T-cell (primary cell): ENCODE measurements around the gene CUL5. TPM values are rescaled to one million over a fixed set of nuclear protein-coding genes. Genes with fewer than 3 reads are reported as not detected.
"Not testable (repeated sequence)": the region's sequence is repeated elsewhere in the genome, so short reads cannot be mapped to it uniquely, and the experiment has no call there.

ENCODE experiments used
- ATAC-seq, 4 experiments: fragments of 200-7000 bp in 3 of 4; fragments of 150-1000 bp in 1 of 4; cut with Tn5 transposase; replicated peaks in 1 of 4; 1 replicate in 3 of 4; 2 replicates in 1 of 4; pipeline ENCODE4 v1.10.0; 2021; ENCODE audit warnings: moderate library complexity in 3 of 4, mild to moderate bottlenecking in 2 of 4, moderate number of reproducible peaks in 1 of 4
- CTCF ChIA-PET, 2 donors: fragments of 300-600 bp; sonication (Branson Sonifier 250); formaldehyde crosslinking; loops; one replicate each; lab custom pipeline; 2022; ENCODE audit warnings: antibody characterized with exemption in 2 of 2; lab: Charles Lee
- POLR2A ChIA-PET, 2 donors: fragments of 300-600 bp; sonication (Branson Sonifier 250); formaldehyde crosslinking; loops; one replicate each; lab custom pipeline; 2022; ENCODE audit warnings: antibody characterized with exemption in 2 of 2; lab: Charles Lee
- DNase-seq, 35 experiments: peaks; one replicate each; pipeline versions ENCODE4 v3.0.0 to v3.0.0-alpha.2; 2013 to 2023
- H3K27ac ChIP-seq: one replicate; pipeline ENCODE4 v1.5.1; 2013; ENCODE audit warnings: low read length
- H3K27me3 ChIP-seq, 2 experiments: replicated peaks in 1 of 2; 1 replicate in 1 of 2; 2 replicates in 1 of 2; pipeline versions ENCODE4 v1.6.1 to v1.7.0; 2013; ENCODE audit warnings: low read length in 1 of 2, mixed read lengths in 1 of 2; ENCODE audit not compliant: control insufficient read depth in 2 of 2, insufficient read depth in 2 of 2; ENCODE audit errors: extremely low read depth in 1 of 2
- H3K36me3 ChIP-seq, 2 donors: 1 replicate in 1 of 2; 2 replicates in 1 of 2; pipeline versions ENCODE4 v1.6.1 to v1.7.0; 2013; ENCODE audit warnings: low read length in 1 of 2; ENCODE audit not compliant: control insufficient read depth in 2 of 2, insufficient read depth in 1 of 2; ENCODE audit errors: extremely low read depth in 1 of 2
- H3K4me1 ChIP-seq, 2 experiments: 1 replicate in 1 of 2; 2 replicates in 1 of 2; pipeline versions ENCODE4 v1.6.1 to v1.7.0; 2013; ENCODE audit warnings: low read length in 2 of 2, mixed read lengths in 1 of 2; ENCODE audit not compliant: insufficient read depth in 2 of 2, control insufficient read depth in 1 of 2; ENCODE audit errors: extremely low read depth in 1 of 2
- H3K4me3 ChIP-seq, 2 donors: 1 replicate in 1 of 2; 2 replicates in 1 of 2; pipeline versions ENCODE4 v1.5.1 to v1.7.0; 2013; ENCODE audit warnings: mild to moderate bottlenecking in 2 of 2, low read length in 1 of 2, moderate library complexity in 1 of 2; ENCODE audit not compliant: control insufficient read depth in 1 of 2; ENCODE audit errors: extremely low read depth in 1 of 2
- H3K9me3 ChIP-seq: 2 replicates; pipeline ENCODE4 v1.7.0; 2013
- H3K27ac Mint-ChIP-seq, 2 donors: one replicate each; pipeline ENCODE4 v1.8.0; 2020 to 2021; ENCODE audit warnings: mild to moderate bottlenecking in 2 of 2, mixed read lengths in 2 of 2
- H3K27me3 Mint-ChIP-seq, 2 donors: one replicate each; pipeline ENCODE4 v1.8.0; 2021 to 2022; ENCODE audit warnings: mixed read lengths in 2 of 2
- H3K36me3 Mint-ChIP-seq: one replicate; pipeline ENCODE4 v1.8.0; 2021; ENCODE audit warnings: mixed read lengths
- H3K4me1 Mint-ChIP-seq, 3 donors: one replicate each; pipeline ENCODE4 v1.8.0; 2020 to 2022; ENCODE audit warnings: mixed read lengths in 3 of 3, mild to moderate bottlenecking in 1 of 3
- H3K4me3 Mint-ChIP-seq, 3 donors: one replicate each; pipeline ENCODE4 v1.8.0; 2020 to 2022; ENCODE audit warnings: mild to moderate bottlenecking in 3 of 3, mixed read lengths in 3 of 3, moderate library complexity in 3 of 3
- H3K9me3 Mint-ChIP-seq, 3 donors: one replicate each; pipeline ENCODE4 v1.8.0; 2020 to 2022; ENCODE audit warnings: mixed read lengths in 3 of 3
- WGBS: methylation state at CpG from one replicate; pipeline ENCODE4 v1.1.5; 2013; ENCODE audit warnings: missing lambda C conversion rate; ENCODE audit not compliant: insufficient coverage; 5-methylcytosine and 5-hydroxymethylcytosine counted together
- total RNA-seq, 35 experiments: library from RNA in 6 of 35; stranded (reverse) in 6 of 35; fragments of 120-200 nt in 1 of 35; gene quantifications; one replicate each; pipeline versions ENCODE4 v1.2.1 to v1.2.4 and lab custom pipeline; 2013 to 2026

CUL5 gene
- total RNA-seq, 5 donors from 2014 or later (not counting 1 experiment from before 2014, with no cell fraction given): 36.2 to 50.6 (median 42.7) TPM

DNA sequence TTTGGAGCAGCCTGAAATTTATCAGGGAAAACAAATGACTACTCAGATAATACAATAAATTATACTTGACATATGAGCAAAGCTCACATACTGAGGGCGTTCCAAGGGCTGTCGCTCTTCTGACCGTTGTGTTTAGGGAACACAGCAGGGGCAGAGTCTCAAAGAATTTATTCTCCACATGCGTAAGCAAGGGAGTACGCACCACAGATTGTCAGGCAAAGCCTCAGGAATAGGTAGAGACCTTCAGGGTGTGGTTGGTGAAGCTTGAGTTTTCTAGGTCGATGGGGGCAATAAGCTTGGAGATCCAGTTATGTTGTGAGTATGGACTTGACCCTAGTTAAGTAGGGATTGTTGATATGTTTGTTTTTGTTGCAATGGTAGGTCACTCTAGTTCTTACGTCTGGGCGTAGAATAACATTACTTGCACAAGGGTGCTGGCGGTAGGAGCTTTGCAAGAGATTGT, 113.5 kb downstream of the CUL5 start:
- Histone ChIP-seq H3K9me3 (no peaks in the 10 kb centered on the region), H3K4me1 (peaks cover 0 to 33% of the 10 kb centered on the region in 2 experiments), H3K36me3 (no peaks in the 10 kb centered on the region), H3K27ac (no peak overlapping the region), H3K27me3 (no peaks in the 10 kb centered on the region), H3K4me3 (peak overlapping the region; percentile 76 to 79)
- Mint-ChIP-seq H3K9me3 (no peaks in the 10 kb centered on the region), H3K4me3 (peak overlapping the region; percentile 88 to 94 (median 94)), H3K36me3 (peaks cover 4% of the 10 kb centered on the region), H3K4me1 (peaks cover 40 to 47% (median 43%) of the 10 kb centered on the region in 3 donors), H3K27me3 (no peaks in the 10 kb centered on the region), H3K27ac (peak overlapping the region; percentile 5 to 83)
- DNase-seq (no peak), ATAC-seq (no peak)
- ChIA-PET CTCF (no interaction called here), POLR2A (no interaction called here)
- WGBS: 94% methylated on average over 4 of the region's 9 CpGs

DNA sequence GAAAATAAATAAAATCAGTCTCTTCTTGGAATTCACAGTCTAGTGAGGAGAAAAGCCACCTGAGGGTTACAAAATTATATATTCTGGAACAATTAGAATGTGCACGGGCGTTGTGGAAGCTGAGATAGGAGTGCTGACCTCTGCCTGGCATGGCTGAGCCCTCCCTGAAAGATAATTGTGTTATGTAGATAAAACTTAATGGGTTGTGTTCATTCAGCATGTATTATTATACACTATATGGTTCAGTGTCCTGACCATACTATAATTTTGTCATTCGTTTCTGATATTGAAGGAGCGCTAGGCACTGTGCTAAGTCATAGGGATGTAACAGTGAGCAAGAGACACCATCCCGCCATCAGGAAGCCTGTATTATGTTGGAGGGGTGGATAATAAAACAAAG, 116.4 kb downstream of the CUL5 start:
- WGBS: no CpG with 5 or more reads among the region's 5 CpGs
- H3K4me1 ChIP-seq: peaks cover 0 to 33% of the 10 kb centered on the region in 2 experiments
- Mint-ChIP-seq H3K4me1 (peaks cover 40 to 53% (median 48%) of the 10 kb centered on the region in 3 donors), H3K4me3 (peak overlapping the region in 1 of 3 donors; percentile 63), H3K27ac (peak overlapping the region in 1 of 2 donors; percentile 74), H3K36me3 (peaks cover 10% of the 10 kb centered on the region), H3K9me3 (no peaks in the 10 kb centered on the region), H3K27me3 (no peaks in the 10 kb centered on the region)
- no peak overlapping the region for H3K4me3 ChIP-seq
- no peaks in the 10 kb centered on the region for H3K36me3 ChIP-seq
- no peak overlapping the region for H3K27ac ChIP-seq
- POLR2A ChIA-PET: no interaction called here
- no peaks in the 10 kb centered on the region for H3K9me3 ChIP-seq
- DNase-seq (no peak), ATAC-seq (no peak)
- CTCF ChIA-PET: interaction anchor here (0.7 to 1.0 kb wide), 2 partner anchors 12 to 218 kb away, joined by 3 to 4 read pairs; no protein-coding TSS in a partner anchor
- no peaks in the 10 kb centered on the region for H3K27me3 ChIP-seq

- DNase-seq (no peak), ATAC-seq (no peak)
- Histone ChIP-seq H3K27ac (no peak overlapping the region), H3K4me1 (peaks cover 0 to 9% of the 10 kb centered on the region in 2 experiments), H3K36me3 (peaks cover 0 to 2% of the 10 kb centered on the region in 2 donors), H3K4me3 (no peak overlapping the region), H3K27me3 (no peaks in the 10 kb centered on the region), H3K9me3 (no peaks in the 10 kb centered on the region)
- WGBS: no CpG with 5 or more reads among the region's 2 CpGs
- Mint-ChIP-seq H3K36me3 (peaks cover 16% of the 10 kb centered on the region), H3K27me3 (no peaks in the 10 kb centered on the region), H3K27ac (peak overlapping the region in 1 of 2 donors; percentile 51), H3K4me3 (no peak overlapping the region), H3K9me3 (no peaks in the 10 kb centered on the region), H3K4me1 (peaks cover 19 to 29% (median 29%) of the 10 kb centered on the region in 3 donors)
- ChIA-PET CTCF (no interaction called here), POLR2A (interaction anchor here in 1 of 2 donors (0.7 to 1.1 kb wide), 2 partner anchors 15 to 124 kb away, joined by 3 read pairs; no protein-coding TSS in a partner anchor)
Observed at GRCh38 chr11:108128772-108129171, 120.1 kb downstream of the CUL5 start.

DNA sequence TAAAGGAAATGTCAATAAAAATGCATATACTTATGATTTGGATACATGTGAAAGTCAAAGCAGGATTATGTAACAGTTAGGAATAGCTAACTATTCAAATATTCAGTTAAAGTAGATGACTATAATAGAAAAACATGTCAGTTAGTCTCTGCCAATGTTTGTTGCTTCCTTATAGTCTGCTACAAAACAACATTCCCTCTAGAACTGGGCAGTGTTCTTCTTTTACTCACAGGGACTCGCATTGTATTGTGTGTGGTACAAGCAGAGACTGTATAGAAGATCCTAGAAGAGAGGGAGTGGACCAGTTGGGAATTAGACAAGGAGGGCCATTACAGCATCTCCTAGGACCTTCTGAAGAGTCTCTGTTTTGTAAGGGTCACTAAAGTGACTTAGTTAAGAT, 123.3 kb downstream of the CUL5 start:
- Mint-ChIP-seq H3K9me3 (no peaks in the 10 kb centered on the region), H3K4me1 (peaks cover 4 to 18% (median 15%) of the 10 kb centered on the region in 3 donors), H3K27me3 (no peaks in the 10 kb centered on the region), H3K36me3 (peaks cover 20% of the 10 kb centered on the region), H3K4me3 (no peak overlapping the region), H3K27ac (peak overlapping the region; percentile 45 to 61)
- ATAC-seq (no peak), DNase-seq (no peak)
- Histone ChIP-seq H3K27me3 (no peaks in the 10 kb centered on the region), H3K27ac (no peak overlapping the region), H3K4me1 (no peaks in the 10 kb centered on the region), H3K4me3 (no peak overlapping the region), H3K36me3 (peaks cover 0 to 11% of the 10 kb centered on the region in 2 donors), H3K9me3 (no peaks in the 10 kb centered on the region)
- ChIA-PET CTCF (no interaction called here), POLR2A (no interaction called here)
- no CpG with 5 or more reads among the region's 1 CpG for WGBS

- H3K27me3 Mint-ChIP-seq, H3K4me1 ChIP-seq, H3K27ac ChIP-seq, ATAC-seq, DNase-seq, H3K27me3 ChIP-seq, H3K9me3 Mint-ChIP-seq, CTCF ChIA-PET, H3K9me3 ChIP-seq, H3K4me3 Mint-ChIP-seq, H3K4me3 ChIP-seq: not testable (repeated sequence)
- WGBS: no CpG with 5 or more reads among the region's 2 CpGs
- peaks cover 21% of the 10 kb centered on the region for H3K36me3 Mint-ChIP-seq
- H3K4me1 Mint-ChIP-seq: peaks cover 4 to 18% (median 15%) of the 10 kb centered on the region in 3 donors
- POLR2A ChIA-PET: interaction anchor here in 1 of 2 donors (0.7 kb wide), 1 partner anchor 25 kb away, joined by 3 read pairs; no protein-coding TSS in a partner anchor
- peak overlapping the region; percentile 22 to 36 for H3K27ac Mint-ChIP-seq
- peaks cover 0 to 12% of the 10 kb centered on the region in 2 donors for H3K36me3 ChIP-seq
Observed at GRCh38 chr11:108132993-108133538, 124.4 kb downstream of the CUL5 start.

DNA sequence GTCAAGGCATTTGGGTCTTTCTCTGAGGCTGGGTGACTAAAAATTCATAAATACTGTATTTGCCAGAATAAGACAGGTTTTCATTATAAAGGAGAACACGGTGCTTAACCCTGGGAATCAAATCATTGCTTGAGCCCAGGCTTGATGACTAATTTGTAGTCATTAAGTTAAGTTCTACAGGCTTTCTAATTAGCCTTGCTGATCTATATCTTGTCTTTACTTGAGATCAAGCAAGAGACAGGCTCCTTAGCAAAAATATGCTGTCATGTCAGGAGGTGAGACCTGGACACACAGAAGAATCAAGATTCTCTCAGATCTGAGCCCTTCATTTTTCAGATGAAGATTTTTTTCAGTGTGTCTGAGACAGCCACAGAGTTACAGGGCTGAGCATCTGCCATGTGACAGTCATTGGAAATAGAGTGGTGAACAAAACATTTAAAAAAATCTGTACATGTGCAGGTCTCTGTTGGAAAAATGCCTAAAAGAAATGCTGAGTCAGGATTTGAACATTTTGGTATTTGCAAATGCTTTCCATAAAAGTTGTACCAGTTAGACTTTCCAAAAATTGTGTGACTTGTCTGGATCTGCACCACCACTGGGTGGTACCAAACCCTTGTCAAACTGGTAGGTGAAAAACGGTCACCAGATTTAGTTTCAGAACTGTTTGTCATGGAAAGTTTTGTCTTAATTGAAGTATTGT, 127.3 kb downstream of the CUL5 start:
- H3K36me3 Mint-ChIP-seq: peaks cover 29% of the 10 kb centered on the region
- Histone ChIP-seq H3K9me3 (no peaks in the 10 kb centered on the region), H3K4me3 (no peak overlapping the region), H3K27ac (peak overlapping the region; percentile 0), H3K4me1 (no peaks in the 10 kb centered on the region), H3K36me3 (peaks cover 0 to 23% of the 10 kb centered on the region in 2 donors), H3K27me3 (no peaks in the 10 kb centered on the region)
- H3K27ac Mint-ChIP-seq: peak overlapping the region; percentile 36 to 75
- H3K4me1 Mint-ChIP-seq: peaks cover 4 to 16% (median 14%) of the 10 kb centered on the region in 3 donors
- ChIA-PET CTCF (interaction anchor here (0.7 to 1.0 kb wide), 2 partner anchors 17 to 34 kb away, joined by 3 read pairs; no protein-coding TSS in a partner anchor), POLR2A (no interaction called here)
- no peaks in the 10 kb centered on the region for H3K27me3 Mint-ChIP-seq
- ATAC-seq (peak in 2 of 4 experiments; percentile 27 to 31), DNase-seq (peak in 2 of 35 experiments; percentile 2 to 37)
- H3K4me3 Mint-ChIP-seq: no peak overlapping the region
- 88% methylated on average over 1 of the region's 2 CpGs for WGBS
- H3K9me3 Mint-ChIP-seq: no peaks in the 10 kb centered on the region
